Subcutaneous abdominal adipose tissue (tissue), 5 donors: ENCODE measurements around the gene RRP7A.
"Not testable (repeated sequence)": the region's sequence is repeated elsewhere in the genome, so short reads cannot be mapped to it uniquely, and the experiment has no call there.

Source experiments
- H3K27ac ChIP-seq: one replicate; pipeline ENCODE4 v1.7.0; 2013; ENCODE audit warnings: low read depth, mild to moderate bottlenecking, inconsistent platforms, low read length, moderate library complexity
- H3K27me3 ChIP-seq, 5 donors: one replicate each; pipeline ENCODE4 v1.7.0; 2013; ENCODE audit warnings: low read length in 5 of 5, inconsistent platforms in 1 of 5; ENCODE audit not compliant: control insufficient read depth in 5 of 5, insufficient read depth in 4 of 5
- H3K36me3 ChIP-seq, 5 donors: one replicate each; pipeline ENCODE4 v1.7.0; 2013; ENCODE audit warnings: low read length in 5 of 5; ENCODE audit not compliant: control insufficient read depth in 5 of 5, insufficient read depth in 5 of 5
- H3K4me1 ChIP-seq, 5 donors: one replicate each; pipeline ENCODE4 v1.7.0; 2013; ENCODE audit warnings: low read length in 5 of 5, mild to moderate bottlenecking in 3 of 5, moderate library complexity in 1 of 5; ENCODE audit not compliant: control insufficient read depth in 5 of 5, insufficient read depth in 5 of 5
- H3K4me3 ChIP-seq, 5 donors: one replicate each; pipeline ENCODE4 v1.7.0; 2013; ENCODE audit warnings: low read length in 5 of 5, low read depth in 1 of 5
- H3K9ac ChIP-seq, 5 donors: one replicate each; pipeline ENCODE4 v1.7.0; 2013; ENCODE audit warnings: low read length in 5 of 5, mild to moderate bottlenecking in 4 of 5, moderate library complexity in 3 of 5
- H3K9me3 ChIP-seq, 5 donors: one replicate each; pipeline ENCODE4 v1.7.0; 2013; ENCODE audit warnings: low read length in 5 of 5; ENCODE audit not compliant: control insufficient read depth in 5 of 5
- donor health status: healthy.
- donor health status: healthy.
- donor health status: healthy.
- donor health status: healthy.
- donor health status: healthy.

The RRP7A gene

GRCh38 chr22:42518638-42519524 is 715 bp downstream of the RRP7A start:
- Histone ChIP-seq H3K4me1 (peaks cover 2 to 15% (median 10%) of the 10 kb centered on the region in 5 donors), H3K4me3 (peak overlapping the region; percentile 76 to 82 (median 80)), H3K9ac (peak overlapping the region in 4 of 5 donors; percentile 73 to 89 (median 80)), H3K36me3 (peaks cover 0 to 29% (median 20%) of the 10 kb centered on the region in 5 donors)
- not testable (repeated sequence) for H3K27ac ChIP-seq, H3K27me3 ChIP-seq, H3K9me3 ChIP-seq

GRCh38 chr22:42517103-42517502 is 2.5 kb downstream of the RRP7A start:
- not testable (repeated sequence) for H3K27me3 ChIP-seq, H3K27ac ChIP-seq, H3K9ac ChIP-seq, H3K4me3 ChIP-seq, H3K9me3 ChIP-seq
- Histone ChIP-seq H3K36me3 (peaks cover 0 to 40% (median 23%) of the 10 kb centered on the region in 5 donors), H3K4me1 (peaks cover 2 to 20% (median 10%) of the 10 kb centered on the region in 5 donors)

GRCh38 chr22:42515896-42516295 is 3.7 kb downstream of the RRP7A start:
- Histone ChIP-seq H3K9ac (no peak overlapping the region), H3K9me3 (no peaks in the 10 kb centered on the region), H3K4me3 (no peak overlapping the region), H3K36me3 (peaks cover 0 to 49% (median 28%) of the 10 kb centered on the region in 5 donors), H3K27me3 (no peaks in the 10 kb centered on the region), H3K4me1 (peaks cover 2 to 17% (median 10%) of the 10 kb centered on the region in 5 donors), H3K27ac (no peak overlapping the region)

GRCh38 chr22:42515304-42515703 is 4.3 kb downstream of the RRP7A start:
- not testable (repeated sequence) for H3K9ac ChIP-seq, H3K4me3 ChIP-seq, H3K27me3 ChIP-seq, H3K9me3 ChIP-seq, H3K27ac ChIP-seq
- Histone ChIP-seq H3K36me3 (peaks cover 0 to 49% (median 28%) of the 10 kb centered on the region in 5 donors), H3K4me1 (peaks cover 2 to 16% (median 10%) of the 10 kb centered on the region in 5 donors)

- not testable (repeated sequence) for H3K4me3 ChIP-seq, H3K9me3 ChIP-seq, H3K9ac ChIP-seq, H3K27ac ChIP-seq, H3K27me3 ChIP-seq
- peaks cover 0 to 11% (median 6%) of the 10 kb centered on the region in 5 donors for H3K4me1 ChIP-seq
- H3K36me3 ChIP-seq = peaks cover 0 to 49% (median 28%) of the 10 kb centered on the region in 5 donors
Observed at GRCh38 chr22:42514331-42514730, 5.3 kb downstream of the RRP7A start.

GRCh38 chr22:42512273-42512990 is 7.2 kb downstream of the RRP7A start:
- peaks cover 0 to 47% (median 28%) of the 10 kb centered on the region in 5 donors for H3K36me3 ChIP-seq
- H3K9ac ChIP-seq, H3K4me3 ChIP-seq, H3K27ac ChIP-seq, H3K9me3 ChIP-seq, H3K27me3 ChIP-seq, H3K4me1 ChIP-seq: not testable (repeated sequence)

- H3K4me1 ChIP-seq = peaks cover 0 to 6% (median 0%) of the 10 kb centered on the region in 5 donors
- no peaks in the 10 kb centered on the region for H3K27me3 ChIP-seq
- H3K9ac ChIP-seq = no peak overlapping the region
Observed at GRCh38 chr22:42511401-42511891, 8.2 kb downstream of the RRP7A start.

GRCh38 chr22:42509548-42509947 is 10.0 kb downstream of the RRP7A start:
- Histone ChIP-seq H3K9ac (no peak overlapping the region), H3K4me3 (no peak overlapping the region), H3K27me3 (no peaks in the 10 kb centered on the region), H3K36me3 (peaks cover 0 to 27% (median 15%) of the 10 kb centered on the region in 5 donors), H3K4me1 (peaks cover 0 to 6% (median 0%) of the 10 kb centered on the region in 5 donors), H3K27ac (no peak overlapping the region), H3K9me3 (no peaks in the 10 kb centered on the region)

More at GRCh38 chr22:42511401-42511891, 8.2 kb downstream of the RRP7A start:
- Histone ChIP-seq H3K27ac (no peak overlapping the region), H3K4me3 (no peak overlapping the region), H3K9me3 (no peaks in the 10 kb centered on the region), H3K36me3 (peaks cover 0 to 41% (median 25%) of the 10 kb centered on the region in 5 donors)

GRCh38 chr22:42508975-42509364 is 10.6 kb downstream of the RRP7A start:
- H3K9ac ChIP-seq, H3K4me3 ChIP-seq, H3K9me3 ChIP-seq, H3K27me3 ChIP-seq, H3K4me1 ChIP-seq, H3K27ac ChIP-seq: not testable (repeated sequence)
- peaks cover 0 to 21% (median 13%) of the 10 kb centered on the region in 5 donors for H3K36me3 ChIP-seq
